ENCODE measurements around the gene CDC42EP5.

- no peak for TF ChIP-seq ZBTB33 (IDR thresholded peaks at IDR 0.05; ENCODE audit: borderline replicate concordance, low read depth)
- no peak for TF ChIP-seq CHD2 (IDR thresholded peaks at IDR 0.05; ENCODE audit: low read length, partially characterized antibody)
- TF ChIP-seq PBX3 (IDR thresholded peaks at IDR 0.05), result no peak
- TF ChIP-seq POLR2AphosphoS5 (IDR thresholded peaks at IDR 0.05; ENCODE audit: low read depth, low read length), result no peak
- no peak for TF ChIP-seq TCF12 (IDR thresholded peaks at IDR 0.05)
- no peak for TF ChIP-seq CTCF (IDR thresholded peaks at IDR 0.05)
- TF ChIP-seq NFIC (IDR thresholded peaks at IDR 0.05; ENCODE audit: borderline replicate concordance), result 0 out of 2 replicates have a peak, but pooled peaks have one; percentile 12
Observed at GRCh38 chr19:54431255-54431838, 41.7 kb downstream of the CDC42EP5 start.
